Caco-2 (cell line): ENCODE measurements around the gene PVALB. TPM values are rescaled to one million over a fixed set of nuclear protein-coding genes. Genes with fewer than 3 reads are reported as not detected.

Experiments
- BruUV-seq: library from RNA; stranded (reverse); fragments of 400-500 nt; replicated peaks from 2 replicates; lab custom pipeline; 2021; lab: Mats Ljungman, UMichigan
- CTCF ChIA-PET: fragments of 300-600 bp; sonication (Branson Sonifier 250); formaldehyde crosslinking; loops from one replicate; lab custom pipeline; 2022; ENCODE audit warnings: antibody characterized with exemption; lab: Charles Lee
- POLR2A ChIA-PET: fragments of 300-600 bp; sonication (Branson Sonifier 250); formaldehyde crosslinking; loops from one replicate; lab custom pipeline; 2022; ENCODE audit warnings: antibody characterized with exemption; lab: Charles Lee
- DNase-seq, 2 experiments: peaks; one replicate each; pipeline versions ENCODE4 v3.0.0 to v3.0.0-alpha.2; 2020 to 2022
- H3K27me3 ChIP-seq: replicated peaks from 2 replicates; pipeline ENCODE4 v1.6.0; 2011; ENCODE audit warnings: low read length; ENCODE audit not compliant: control insufficient read depth, insufficient read depth
- H3K36me3 ChIP-seq: 2 replicates; pipeline ENCODE4 v1.5.1; 2011; ENCODE audit warnings: low read length; ENCODE audit not compliant: control insufficient read depth, insufficient read depth
- H3K4me1 ChIP-seq: fragments of 250-450 bp; sonication (Bioruptor Pico); 2 replicates; pipeline ENCODE4 v1.5.1; 2020; ENCODE audit warnings: mild to moderate bottlenecking
- H3K4me3 ChIP-seq: 2 replicates; pipeline ENCODE4 v1.5.1; 2011; ENCODE audit warnings: low read depth, mild to moderate bottlenecking, control low read depth, low read length
- H3K9me3 ChIP-seq: fragments of 250-450 bp; sonication (Bioruptor Pico); 2 replicates; pipeline ENCODE4 v1.5.1; 2020; ENCODE audit warnings: mild to moderate bottlenecking, moderate library complexity
- H3K27ac Mint-ChIP-seq: one replicate; pipeline ENCODE4 v1.8.0; 2022; ENCODE audit warnings: mixed read lengths; ENCODE audit not compliant: unreplicated experiment
- H3K27me3 Mint-ChIP-seq: one replicate; pipeline ENCODE4 v1.8.0; 2022; ENCODE audit warnings: mixed read lengths; ENCODE audit not compliant: insufficient read depth, unreplicated experiment
- H3K36me3 Mint-ChIP-seq: one replicate; pipeline ENCODE4 v1.8.0; 2022; ENCODE audit warnings: mild to moderate bottlenecking, mixed read lengths; ENCODE audit not compliant: insufficient read depth, unreplicated experiment
- H3K4me1 Mint-ChIP-seq: one replicate; pipeline ENCODE4 v1.8.0; 2022; ENCODE audit warnings: low read depth, mixed read lengths; ENCODE audit not compliant: unreplicated experiment
- H3K4me3 Mint-ChIP-seq: one replicate; pipeline ENCODE4 v1.8.0; 2022; ENCODE audit warnings: mild to moderate bottlenecking, moderate library complexity, mixed read lengths; ENCODE audit not compliant: unreplicated experiment
- H3K9me3 Mint-ChIP-seq: one replicate; pipeline ENCODE4 v1.8.0; 2022; ENCODE audit warnings: mixed read lengths; ENCODE audit not compliant: unreplicated experiment
- intact Hi-C: fragments of 100-400 bp; cut with micrococcal nuclease; formaldehyde crosslinking; loops from one replicate; pipeline ENCODE4 v1.10.0; 2022; ENCODE audit not compliant: unreplicated experiment
- total RNA-seq: library from RNA; stranded (reverse); gene quantifications from 2 replicates; pipeline ENCODE4 v1.2.3, GENCODE V29; 2022
- TF ChIP-seq, protein P1 (sequence below), 2 experiments: fragments of 200-600 bp in 1 of 2; IDR thresholded peaks; 1 replicate in 1 of 2; 2 replicates in 1 of 2; pipeline versions ENCODE4 v1.5.1 to v1.8.0; 2011 to 2022; ENCODE audit warnings: antibody characterized with exemption in 1 of 2, control low read depth in 1 of 2, inconsistent platforms in 1 of 2, low read depth in 1 of 2, low read length in 1 of 2, mild to moderate bottlenecking in 1 of 2, moderate library complexity in 1 of 2; ENCODE audit not compliant: insufficient read depth in 1 of 2, severe bottlenecking in 1 of 2, unreplicated experiment in 1 of 2

PVALB gene
- total RNA-seq, 1 experiment from 2014 or later: not detected

DNA sequence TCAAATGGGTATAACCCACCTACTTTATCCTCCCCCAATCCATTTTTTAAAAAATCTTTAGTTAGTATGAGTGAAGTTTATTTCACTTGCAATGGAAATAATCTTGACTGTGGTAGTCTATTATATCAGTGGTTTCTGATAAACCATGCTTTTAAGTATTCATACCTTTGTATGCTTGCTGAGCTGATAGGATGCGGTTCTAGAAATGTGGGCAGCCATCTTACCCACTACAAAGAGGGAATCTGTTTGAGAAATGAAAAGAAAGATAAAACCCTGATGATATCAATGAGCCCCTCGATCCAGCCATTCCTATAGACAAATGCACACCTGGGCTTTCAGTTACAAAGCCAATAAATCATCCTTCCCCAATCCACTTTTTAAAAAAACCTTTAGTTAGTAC, 13.8 kb upstream of the PVALB start:
- intact Hi-C loops: no loop called here
- CTCF ChIA-PET: no interaction called here
- H3K27me3 ChIP-seq: peaks cover 1% of the 10 kb centered on the region; the same call in 1 of the 2 replicates
- H3K36me3 ChIP-seq: no peaks in the 10 kb centered on the region
- Mint-ChIP-seq H3K4me1 (no peaks in the 10 kb centered on the region), H3K27me3 (peaks cover 6% of the 10 kb centered on the region), H3K36me3 (no peaks in the 10 kb centered on the region), H3K4me3 (no peak overlapping the region), H3K9me3 (no peaks in the 10 kb centered on the region), H3K27ac (no peak overlapping the region)
- DNase-seq: no peak
- no peaks in the 10 kb centered on the region for H3K4me1 ChIP-seq
- no peak overlapping the region for H3K4me3 ChIP-seq
- TF ChIP-seq, protein P1, sequence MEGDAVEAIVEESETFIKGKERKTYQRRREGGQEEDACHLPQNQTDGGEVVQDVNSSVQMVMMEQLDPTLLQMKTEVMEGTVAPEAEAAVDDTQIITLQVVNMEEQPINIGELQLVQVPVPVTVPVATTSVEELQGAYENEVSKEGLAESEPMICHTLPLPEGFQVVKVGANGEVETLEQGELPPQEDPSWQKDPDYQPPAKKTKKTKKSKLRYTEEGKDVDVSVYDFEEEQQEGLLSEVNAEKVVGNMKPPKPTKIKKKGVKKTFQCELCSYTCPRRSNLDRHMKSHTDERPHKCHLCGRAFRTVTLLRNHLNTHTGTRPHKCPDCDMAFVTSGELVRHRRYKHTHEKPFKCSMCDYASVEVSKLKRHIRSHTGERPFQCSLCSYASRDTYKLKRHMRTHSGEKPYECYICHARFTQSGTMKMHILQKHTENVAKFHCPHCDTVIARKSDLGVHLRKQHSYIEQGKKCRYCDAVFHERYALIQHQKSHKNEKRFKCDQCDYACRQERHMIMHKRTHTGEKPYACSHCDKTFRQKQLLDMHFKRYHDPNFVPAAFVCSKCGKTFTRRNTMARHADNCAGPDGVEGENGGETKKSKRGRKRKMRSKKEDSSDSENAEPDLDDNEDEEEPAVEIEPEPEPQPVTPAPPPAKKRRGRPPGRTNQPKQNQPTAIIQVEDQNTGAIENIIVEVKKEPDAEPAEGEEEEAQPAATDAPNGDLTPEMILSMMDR (IDR thresholded peaks at IDR 0.05; ENCODE audit: insufficient read depth in 1 of 2, low read depth in 1 of 2, low read length in 1 of 2, severe bottlenecking in 1 of 2, unreplicated experiment in 1 of 2): no peak
- POLR2A ChIA-PET: no interaction called here
- no TSS peak for BruUV-seq
- no peaks in the 10 kb centered on the region for H3K9me3 ChIP-seq

DNA sequence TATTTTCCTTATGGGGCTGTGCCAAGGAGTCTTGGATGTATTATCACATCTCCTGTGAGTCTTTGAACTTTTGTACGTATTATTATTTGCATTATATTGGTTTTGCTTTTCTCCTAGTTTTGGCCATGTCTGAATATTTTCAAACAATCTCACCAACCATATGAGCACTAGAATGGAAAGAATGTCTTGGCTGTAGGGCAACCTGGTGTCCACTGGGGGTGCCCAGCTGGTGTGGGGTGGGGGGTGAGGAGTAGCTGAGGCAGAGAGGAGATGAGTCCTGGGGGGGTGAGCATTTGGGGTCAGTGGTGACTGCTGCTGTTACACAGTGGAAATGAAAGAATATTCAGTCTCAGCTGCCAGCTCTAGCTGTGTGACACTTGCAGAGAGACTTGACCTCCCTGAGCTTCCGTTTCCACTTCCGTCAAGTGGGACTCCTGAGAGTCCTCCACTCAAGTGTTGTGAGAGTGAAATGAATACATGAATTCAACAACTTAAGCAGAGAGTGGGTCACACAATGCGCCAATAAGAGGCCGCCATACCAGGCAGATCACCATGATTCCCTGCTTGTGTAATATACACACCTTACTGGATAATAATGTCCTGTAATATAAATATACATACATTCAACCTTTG, 12.7 kb upstream of the PVALB start:
- TF ChIP-seq, protein P1 (IDR thresholded peaks at IDR 0.05; ENCODE audit: insufficient read depth in 1 of 2, low read depth in 1 of 2, low read length in 1 of 2, severe bottlenecking in 1 of 2, unreplicated experiment in 1 of 2): no peak
- H3K4me1 Mint-ChIP-seq: no peaks in the 10 kb centered on the region
- Histone ChIP-seq H3K4me1 (no peaks in the 10 kb centered on the region), H3K27me3 (peaks cover 1% of the 10 kb centered on the region; the same call in 1 of the 2 replicates), H3K36me3 (no peaks in the 10 kb centered on the region), H3K9me3 (no peaks in the 10 kb centered on the region), H3K4me3 (no peak overlapping the region)
- BruUV-seq: no TSS peak
- intact Hi-C loops: no loop called here
- DNase-seq: no peak
- H3K27ac Mint-ChIP-seq: no peak overlapping the region
- peaks cover 10% of the 10 kb centered on the region for H3K27me3 Mint-ChIP-seq
- ChIA-PET CTCF (no interaction called here), POLR2A (no interaction called here)
- no peaks in the 10 kb centered on the region for H3K9me3 Mint-ChIP-seq
- H3K4me3 Mint-ChIP-seq: no peak overlapping the region
- no peaks in the 10 kb centered on the region for H3K36me3 Mint-ChIP-seq

DNA sequence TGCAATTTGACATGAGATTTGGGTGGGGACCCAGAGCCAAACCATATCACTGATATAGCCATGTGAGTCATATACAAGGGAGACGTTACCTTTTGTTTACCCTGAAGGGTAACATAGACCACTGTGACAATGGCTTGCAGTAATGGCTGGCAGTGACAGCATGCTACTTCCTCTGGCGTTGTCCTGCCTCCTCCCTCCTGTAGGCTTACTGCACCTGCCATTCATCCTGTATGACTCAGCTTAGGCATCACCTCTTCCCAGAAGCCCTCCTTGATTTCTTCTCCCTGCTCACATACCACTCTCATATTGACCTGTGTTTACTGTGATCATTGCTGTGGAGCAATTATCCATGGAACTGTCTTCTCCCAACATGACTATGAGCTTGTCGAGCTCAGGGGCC, 12.0 kb upstream of the PVALB start:
- TF ChIP-seq, protein P1 (IDR thresholded peaks at IDR 0.05; ENCODE audit: insufficient read depth in 1 of 2, low read depth in 1 of 2, low read length in 1 of 2, severe bottlenecking in 1 of 2, unreplicated experiment in 1 of 2): no peak
- H3K27me3 ChIP-seq: peaks cover 1% of the 10 kb centered on the region; the same call in 1 of the 2 replicates
- H3K4me3 ChIP-seq: no peak overlapping the region
- no peaks in the 10 kb centered on the region for H3K36me3 ChIP-seq
- H3K4me1 Mint-ChIP-seq: no peaks in the 10 kb centered on the region
- DNase-seq: no peak
- no peak overlapping the region for H3K27ac Mint-ChIP-seq
- no peaks in the 10 kb centered on the region for H3K4me1 ChIP-seq
- BruUV-seq: no TSS peak
- no peaks in the 10 kb centered on the region for H3K36me3 Mint-ChIP-seq
- H3K4me3 Mint-ChIP-seq: no peak overlapping the region
- no peaks in the 10 kb centered on the region for H3K9me3 ChIP-seq
- peaks cover 10% of the 10 kb centered on the region for H3K27me3 Mint-ChIP-seq
- ChIA-PET POLR2A (no interaction called here), CTCF (no interaction called here)
- intact Hi-C loops: no loop called here
- no peaks in the 10 kb centered on the region for H3K9me3 Mint-ChIP-seq
